ENCODE measurements around the gene PHAF1. TPM values are rescaled to one million over a fixed set of nuclear protein-coding genes. Genes with fewer than 3 reads are reported as not detected.

PHAF1 gene
- total and polyA plus RNA-seq, 9 of the 15 experiments (the other 6 are each of a cell fraction or from before 2014, with no cell fraction given) = 5.1 to 25.4 (median 13.8) TPM

DNA sequence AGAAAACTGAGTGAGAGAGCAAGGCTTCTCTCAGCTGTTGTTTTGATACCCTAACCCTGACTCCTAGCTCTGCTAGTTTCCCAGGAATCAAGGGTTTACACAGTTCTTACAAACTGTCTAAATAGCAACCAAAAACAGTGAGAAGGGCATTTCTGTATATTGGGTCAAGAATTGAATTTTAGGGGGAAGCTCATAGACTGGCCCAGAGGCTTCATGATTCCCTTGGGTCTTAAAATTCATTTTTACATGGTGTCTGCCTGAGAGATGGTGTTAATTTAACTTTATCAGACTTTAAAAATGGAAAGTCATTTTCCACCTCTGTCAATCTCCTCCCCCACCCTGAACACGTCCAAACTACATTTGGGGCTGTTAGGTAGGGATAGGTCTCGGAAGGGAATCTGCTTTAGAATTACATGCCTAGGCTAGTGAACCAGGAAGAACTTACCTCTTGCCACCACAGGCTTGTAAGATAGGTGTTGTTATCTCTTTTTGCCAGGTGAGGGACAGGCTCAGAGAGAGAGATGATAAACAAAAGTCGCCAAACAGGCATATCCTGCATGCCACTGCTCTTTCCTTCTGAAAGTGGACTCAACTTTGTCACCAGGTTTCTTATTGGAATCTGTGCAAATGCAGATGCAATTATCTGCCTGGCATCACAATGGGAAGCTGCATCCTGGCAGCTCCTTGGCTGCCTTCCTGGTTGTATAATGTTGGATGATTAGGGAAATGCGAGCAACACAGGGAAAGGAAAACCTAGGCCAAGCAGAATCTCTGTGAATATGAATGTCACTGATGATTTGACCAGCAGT, 3.1 kb downstream of the PHAF1 start (continued):
- TF ChIP-seq REST (IDR thresholded peaks at IDR 0.05; ENCODE audit: borderline replicate concordance) (no peak), REST (CRISPR knock-in tag; IDR thresholded peaks at IDR 0.05; ENCODE audit: low read depth) (no peak), DPF2 (IDR thresholded peaks at IDR 0.05) (peak; percentile 69), ZBTB2 (IDR thresholded peaks at IDR 0.05) (no peak), ARNT (IDR thresholded peaks at IDR 0.05) (no peak), ZKSCAN8 (CRISPR knock-in tag; IDR thresholded peaks at IDR 0.05) (no peak), SMARCE1 (IDR thresholded peaks at IDR 0.05) (peak; percentile 31; the same call in 1 of the 2 replicates), TFAP4 (CRISPR knock-in tag; IDR thresholded peaks at IDR 0.05; ENCODE audit: borderline replicate concordance) (no peak), CBFA2T3 (IDR thresholded peaks at IDR 0.05) (peak; percentile 73), ZNF316 (IDR thresholded peaks at IDR 0.05) (no peak), FOXA3 (CRISPR knock-in tag; conservative IDR thresholded peaks at IDR 0.05 in 1 of 2, IDR thresholded peaks at IDR 0.05 in 1 of 2) (0 out of 4 replicates have a peak, but pooled peaks of 1 of the 2 experiments have one; percentile 21), NR2C1 (IDR thresholded peaks at IDR 0.05) (no peak), NR2C1 (tag; IDR thresholded peaks at IDR 0.05) (no peak), MIER1 (IDR thresholded peaks at IDR 0.05; ENCODE audit: low read depth) (no peak)
- TF ChIP-seq, protein P1, sequence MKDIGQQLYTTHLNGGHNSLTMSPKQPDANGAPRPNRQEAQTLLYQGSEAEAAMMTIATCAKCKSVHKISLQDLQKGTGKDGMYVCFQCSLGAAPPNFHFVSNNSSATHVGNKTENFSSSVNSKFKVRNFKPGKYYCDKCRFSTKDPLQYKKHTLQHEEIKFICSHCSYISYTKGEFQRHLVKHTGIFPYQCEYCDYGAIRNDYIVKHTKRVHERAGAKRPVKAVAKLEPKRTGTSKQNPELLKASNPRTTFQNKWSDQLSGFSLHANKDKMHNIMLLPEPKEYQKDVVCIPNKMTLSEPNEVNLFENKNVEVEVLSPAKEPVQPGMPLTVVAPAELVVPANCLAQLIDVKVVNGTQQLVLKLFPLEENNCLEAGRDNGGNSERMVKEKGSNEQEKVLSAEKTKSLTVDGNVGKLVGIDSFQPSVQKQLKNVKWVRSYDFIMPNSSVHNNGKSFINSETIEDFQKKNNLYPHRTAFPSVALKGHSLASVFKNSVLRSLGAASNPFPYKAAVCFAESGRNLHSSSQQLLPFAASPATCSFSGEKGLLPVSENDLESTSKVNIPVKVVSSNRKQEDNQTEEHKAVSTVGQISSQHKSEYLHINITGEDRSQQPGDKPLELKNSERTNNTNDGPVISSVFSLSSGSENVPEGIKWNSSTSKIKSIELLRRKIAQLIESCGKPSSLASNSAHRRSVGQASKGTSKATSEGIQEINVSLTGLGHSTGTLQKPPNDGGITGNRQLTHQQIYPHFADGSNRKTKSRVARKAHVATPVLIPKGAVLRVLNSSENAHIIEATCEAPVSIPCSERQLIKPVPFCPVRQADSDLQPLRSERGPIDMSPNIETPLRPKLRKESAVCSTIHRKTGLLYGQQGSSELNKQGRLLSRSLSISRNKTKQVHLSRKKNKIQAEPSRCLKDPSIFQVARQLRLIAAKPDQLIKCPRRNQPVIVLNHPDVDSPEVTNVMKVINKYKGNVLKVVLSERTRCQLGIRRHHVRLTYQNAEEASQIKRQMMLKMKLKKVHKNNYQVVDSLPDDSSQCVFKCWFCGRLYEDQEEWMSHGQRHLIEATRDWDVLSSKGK (CRISPR knock-in tag; IDR thresholded peaks at IDR 0.05) = no peak

Data from K562 (cell line).